ENCODE results near the gene TTC23. TPM values are rescaled to one million over a fixed set of nuclear protein-coding genes. Genes with fewer than 3 reads are reported as not detected.

TTC23 gene
- total and polyA plus RNA-seq, 4 experiments from 2014 or later = 0.45 to 0.79 (median 0.67) TPM; not detected in 1

- Mint-ChIP-seq H3K36me3 (peaks cover 0 to 2% of the 10 kb centered on the region in 2 donors), H3K9me3 (no peaks in the 10 kb centered on the region), H3K27me3 (peaks cover 33 to 35% of the 10 kb centered on the region in 2 donors), H3K4me3 (no peak overlapping the region), H3K27ac (no peak overlapping the region), H3K4me1 (peaks cover 6 to 22% (median 13%) of the 10 kb centered on the region in 4 donors)
- peaks cover 13% of the 10 kb centered on the region for H3K27me3 ChIP-seq (ENCODE audit: insufficient read depth, low read length)
- H3K4me3 ChIP-seq (ENCODE audit: low read length in 2 of 2) = no peak overlapping the region
- DNase-seq = no peak
- ChIA-PET CTCF (ENCODE audit: partially characterized antibody) (interaction anchor here (0.5 to 3.4 kb wide), 5 partner anchors 30 to 654 kb away, joined by 3 to 27 read pairs (median 5); no protein-coding TSS in a partner anchor), POLR2A (ENCODE audit: partially characterized antibody) (no interaction called here)
- H3K27ac ChIP-seq (ENCODE audit: low read depth, low read length) = no peak overlapping the region
- intact Hi-C loops (cut with micrococcal nuclease) = no loop called here
- peaks cover 9% of the 10 kb centered on the region for H3K4me1 ChIP-seq (ENCODE audit: insufficient read depth, low read length)
- no peaks in the 10 kb centered on the region for H3K36me3 ChIP-seq (ENCODE audit: insufficient read depth, low read length)
- no peaks in the 10 kb centered on the region for H3K9me3 ChIP-seq (ENCODE audit: control insufficient read depth in 1 of 2, low read length in 2 of 2)
Measured at GRCh38 chr15:99102332-99103235, 146.8 kb downstream of the TTC23 start.

- CTCF ChIA-PET (ENCODE audit: partially characterized antibody) = interaction anchor here (0.6 to 3.4 kb wide), 15 partner anchors 9 to 655 kb away, joined by 3 to 27 read pairs (median 4); partner anchors contain the start of gene LRRC28
Measured at GRCh38 chr15:99101501-99101900, 147.9 kb downstream of the TTC23 start.

GRCh38 chr15:99100245-99101173 lies 148.9 kb downstream of the TTC23 start:
- POLR2A ChIA-PET (ENCODE audit: partially characterized antibody) = no interaction called here
- H3K4me3 Mint-ChIP-seq = peak overlapping the region in 2 of 8 donors; percentile 38 to 70
- no peaks in the 10 kb centered on the region for H3K9me3 Mint-ChIP-seq

More at GRCh38 chr15:99101501-99101900, 147.9 kb downstream of the TTC23 start:
- Histone ChIP-seq H3K27ac (ENCODE audit: low read depth, low read length) (no peak overlapping the region), H3K4me1 (ENCODE audit: insufficient read depth, low read length) (no peaks in the 10 kb centered on the region), H3K4me3 (ENCODE audit: low read length in 2 of 2) (no peak overlapping the region), H3K9me3 (ENCODE audit: control insufficient read depth in 1 of 2, low read length in 2 of 2) (no peaks in the 10 kb centered on the region), H3K27me3 (ENCODE audit: insufficient read depth, low read length) (peaks cover 9% of the 10 kb centered on the region), H3K36me3 (ENCODE audit: insufficient read depth, low read length) (no peaks in the 10 kb centered on the region)
- intact Hi-C loops (cut with micrococcal nuclease) = loop anchor here (2.0 kb wide), 1 partner anchor 655 kb away; no protein-coding TSS in a partner anchor
- no peak overlapping the region for H3K4me3 Mint-ChIP-seq
- POLR2A ChIA-PET (ENCODE audit: partially characterized antibody) = no interaction called here
- DNase-seq = no peak
- peaks cover 2 to 11% (median 6%) of the 10 kb centered on the region in 4 donors for H3K4me1 Mint-ChIP-seq
- peaks cover 29 to 31% of the 10 kb centered on the region in 2 donors for H3K27me3 Mint-ChIP-seq
- H3K9me3 Mint-ChIP-seq = no peaks in the 10 kb centered on the region
- peaks cover 0 to 2% of the 10 kb centered on the region in 2 donors for H3K36me3 Mint-ChIP-seq
- H3K27ac Mint-ChIP-seq = no peak overlapping the region

GRCh38 chr15:99099661-99100060 lies 149.7 kb downstream of the TTC23 start:
- no peak overlapping the region for H3K4me3 Mint-ChIP-seq
- Histone ChIP-seq H3K4me1 (ENCODE audit: insufficient read depth, low read length) (no peaks in the 10 kb centered on the region), H3K27me3 (ENCODE audit: insufficient read depth, low read length) (peaks cover 9% of the 10 kb centered on the region), H3K9me3 (ENCODE audit: control insufficient read depth in 1 of 2, low read length in 2 of 2) (no peaks in the 10 kb centered on the region), H3K27ac (ENCODE audit: low read depth, low read length) (no peak overlapping the region), H3K4me3 (ENCODE audit: low read length in 2 of 2) (no peak overlapping the region), H3K36me3 (ENCODE audit: insufficient read depth, low read length) (no peaks in the 10 kb centered on the region)
- peaks cover 29% of the 10 kb centered on the region in 2 donors for H3K27me3 Mint-ChIP-seq
- ChIA-PET POLR2A (ENCODE audit: partially characterized antibody) (no interaction called here), CTCF (ENCODE audit: partially characterized antibody) (interaction anchor here (1.0 to 3.4 kb wide), 6 partner anchors 13 to 605 kb away, joined by 3 to 27 read pairs (median 5); partner anchors contain the start of gene LRRC28)
- H3K27ac Mint-ChIP-seq = no peak overlapping the region
- intact Hi-C loops (cut with micrococcal nuclease) = loop anchor here (1.0 to 2.0 kb wide), 3 partner anchors 114 to 657 kb away; no protein-coding TSS in a partner anchor
- H3K9me3 Mint-ChIP-seq = no peaks in the 10 kb centered on the region
- H3K36me3 Mint-ChIP-seq = no peaks in the 10 kb centered on the region
- H3K4me1 Mint-ChIP-seq = peaks cover 1 to 8% (median 3%) of the 10 kb centered on the region in 4 donors
- DNase-seq = no peak

More at GRCh38 chr15:99100245-99101173, 148.9 kb downstream of the TTC23 start:
- H3K27ac Mint-ChIP-seq = no peak overlapping the region
- H3K27ac ChIP-seq (ENCODE audit: low read depth, low read length) = no peak overlapping the region
- no peaks in the 10 kb centered on the region for H3K4me1 ChIP-seq (ENCODE audit: insufficient read depth, low read length)
- H3K36me3 ChIP-seq (ENCODE audit: insufficient read depth, low read length) = no peaks in the 10 kb centered on the region
- DNase-seq = peak in 4 of 5 donors; percentile 14 to 22 (median 18)
- intact Hi-C loops (cut with micrococcal nuclease) = loop anchor here (1.0 to 2.0 kb wide), 3 partner anchors 113 to 656 kb away; no protein-coding TSS in a partner anchor
- no peaks in the 10 kb centered on the region for H3K36me3 Mint-ChIP-seq
- no peaks in the 10 kb centered on the region for H3K9me3 ChIP-seq (ENCODE audit: control insufficient read depth in 1 of 2, low read length in 2 of 2)
- peaks cover 9% of the 10 kb centered on the region for H3K27me3 ChIP-seq (ENCODE audit: insufficient read depth, low read length)
- CTCF ChIA-PET (ENCODE audit: partially characterized antibody) = interaction anchor here (0.6 to 3.4 kb wide), 20 partner anchors 10 to 656 kb away, joined by 3 to 27 read pairs (median 4); partner anchors contain the start of gene LRRC28
- H3K27me3 Mint-ChIP-seq = peaks cover 28 to 30% of the 10 kb centered on the region in 2 donors
- H3K4me3 ChIP-seq (ENCODE audit: low read length in 2 of 2) = no peak overlapping the region
- peaks cover 1 to 8% (median 3%) of the 10 kb centered on the region in 4 donors for H3K4me1 Mint-ChIP-seq

GRCh38 chr15:99098991-99099390 lies 150.4 kb downstream of the TTC23 start:
- no peak overlapping the region for H3K27ac Mint-ChIP-seq
- Histone ChIP-seq H3K36me3 (ENCODE audit: insufficient read depth, low read length) (no peaks in the 10 kb centered on the region), H3K4me1 (ENCODE audit: insufficient read depth, low read length) (no peaks in the 10 kb centered on the region), H3K4me3 (ENCODE audit: low read length in 2 of 2) (no peak overlapping the region), H3K27me3 (ENCODE audit: insufficient read depth, low read length) (peaks cover 9% of the 10 kb centered on the region), H3K27ac (ENCODE audit: low read depth, low read length) (no peak overlapping the region), H3K9me3 (ENCODE audit: control insufficient read depth in 1 of 2, low read length in 2 of 2) (no peaks in the 10 kb centered on the region)
- CTCF ChIA-PET (ENCODE audit: partially characterized antibody) = interaction anchor here (0.9 to 2.1 kb wide), 4 partner anchors 10 to 605 kb away, joined by 3 to 7 read pairs (median 4); no protein-coding TSS in a partner anchor
- no peak for DNase-seq
- intact Hi-C loops (cut with micrococcal nuclease) = no loop called here
- peaks cover 1 to 8% (median 3%) of the 10 kb centered on the region in 4 donors for H3K4me1 Mint-ChIP-seq
- H3K4me3 Mint-ChIP-seq = no peak overlapping the region
- no peaks in the 10 kb centered on the region for H3K9me3 Mint-ChIP-seq
- POLR2A ChIA-PET (ENCODE audit: partially characterized antibody) = no interaction called here
- no peaks in the 10 kb centered on the region for H3K36me3 Mint-ChIP-seq
- H3K27me3 Mint-ChIP-seq = peaks cover 27 to 29% of the 10 kb centered on the region in 2 donors

GRCh38 chr15:99098426-99098825 lies 151.0 kb downstream of the TTC23 start:
- Mint-ChIP-seq H3K27me3 (peaks cover 23 to 26% of the 10 kb centered on the region in 2 donors), H3K4me3 (no peak overlapping the region), H3K4me1 (peaks cover 0 to 5% (median 1%) of the 10 kb centered on the region in 4 donors), H3K9me3 (no peaks in the 10 kb centered on the region), H3K27ac (no peak overlapping the region), H3K36me3 (no peaks in the 10 kb centered on the region)
- Histone ChIP-seq H3K27me3 (ENCODE audit: insufficient read depth, low read length) (peaks cover 9% of the 10 kb centered on the region), H3K9me3 (ENCODE audit: control insufficient read depth in 1 of 2, low read length in 2 of 2) (no peaks in the 10 kb centered on the region), H3K4me1 (ENCODE audit: insufficient read depth, low read length) (no peaks in the 10 kb centered on the region), H3K4me3 (ENCODE audit: low read length in 2 of 2) (no peak overlapping the region), H3K27ac (ENCODE audit: low read depth, low read length) (no peak overlapping the region), H3K36me3 (ENCODE audit: insufficient read depth, low read length) (no peaks in the 10 kb centered on the region)
- no peak for DNase-seq
- ChIA-PET CTCF (ENCODE audit: partially characterized antibody) (interaction anchor here (0.9 to 2.1 kb wide), 3 partner anchors 10 to 606 kb away, joined by 4 to 7 read pairs (median 4); no protein-coding TSS in a partner anchor), POLR2A (ENCODE audit: partially characterized antibody) (no interaction called here)
- intact Hi-C loops (cut with micrococcal nuclease) = no loop called here

All from CD4-positive, alpha-beta memory T cell (primary cell).